K562 (cell line): ENCODE data around the gene LCN1. TPM values are rescaled to one million over a fixed set of nuclear protein-coding genes. Genes with fewer than 3 reads are reported as not detected.

Experiments used
- ATAC-seq: fragments of 200-7000 bp; cut with Tn5 transposase; 3 replicates; pipeline ENCODE4 v1.9.1; 2020; ENCODE audit warnings: moderate library complexity
- BruUV-seq: library from RNA; stranded (reverse); fragments of 400-500 nt; replicated peaks from 2 replicates; lab custom pipeline; 2021; lab: Mats Ljungman, UMichigan
- CTCF ChIA-PET: fragments of 300-600 bp; formaldehyde crosslinking; extraction: SDS; loops from one replicate; lab custom pipeline; 2021; ENCODE audit warnings: low intra/inter-chr PET ratio; lab: Yijun Ruan, JAX
- POLR2A ChIA-PET: fragments of 300-600, 350-650 bp; sonication (Branson Sonifier 250); formaldehyde crosslinking; extraction: SDS; loops from one replicate; lab custom pipeline; 2021; ENCODE audit warnings: antibody characterized with exemption, inconsistent platforms; lab: Yijun Ruan, JAX
- DNase-seq, 4 experiments: peaks; one replicate each; pipeline versions ENCODE4 v3.0.0 to v3.0.0-alpha.2; 2011 to 2018; ENCODE audit warnings: low spot score in 3 of 4, mixed read lengths in 3 of 4; ENCODE audit errors: extremely low read depth in 1 of 4
- FAIRE-seq: peaks from 2 replicates; lab custom pipeline; 2011; peaks lifted over from hg19 to GRCh38; lab: Jason Lieb, UNC
- H2AFZ ChIP-seq: 2 replicates; pipeline ENCODE4 v1.6.0; 2011; ENCODE audit warnings: low read depth, low read length, control low read depth, inconsistent platforms
- H3K27ac ChIP-seq: fragments of 200-600 bp; 3 replicates; pipeline ENCODE4 v1.8.0; 2011; ENCODE audit warnings: low read depth, mild to moderate bottlenecking, control low read depth, inconsistent platforms, low read length, moderate library complexity, mixed read lengths; ENCODE audit errors: extremely low read depth
- H3K27me3 ChIP-seq, 2 experiments: fragments of 300-600 bp in 1 of 2; 2 replicates in 1 of 2; 3 replicates in 1 of 2; pipeline versions ENCODE4 v1.6.0 to v1.8.0; 2011; ENCODE audit warnings: inconsistent platforms in 2 of 2, low read length in 2 of 2, mild to moderate bottlenecking in 1 of 2, mixed read lengths in 1 of 2, moderate library complexity in 1 of 2; ENCODE audit not compliant: control insufficient read depth in 2 of 2, insufficient read depth in 2 of 2
- H3K36me3 ChIP-seq: fragments of 300-600 bp; 3 replicates; pipeline ENCODE4 v1.8.0; 2011; ENCODE audit warnings: mild to moderate bottlenecking, low read length, inconsistent platforms; ENCODE audit not compliant: control insufficient read depth, insufficient read depth
- H3K4me1 ChIP-seq, 2 experiments: fragments of 200-600 bp in 1 of 2; replicated peaks in 1 of 2; 2 replicates in 1 of 2; 3 replicates in 1 of 2; pipeline versions ENCODE4 v1.5.1 to v1.8.0; 2011; ENCODE audit warnings: inconsistent platforms in 2 of 2, low read length in 2 of 2, mild to moderate bottlenecking in 1 of 2, mixed read lengths in 1 of 2, moderate library complexity in 1 of 2; ENCODE audit not compliant: control insufficient read depth in 2 of 2, insufficient read depth in 2 of 2
- H3K4me2 ChIP-seq: 2 replicates; pipeline ENCODE4 v1.6.1; 2011; ENCODE audit warnings: low read length, control low read depth, inconsistent platforms, mixed read lengths; ENCODE audit not compliant: insufficient read depth
- H3K4me3 ChIP-seq: fragments of 200-600 bp; sonication (generic), shearing (Covaris generic); 2 replicates; pipeline ENCODE4 v1.5.1; 2016; ENCODE audit warnings: control low read depth, inconsistent platforms
- H3K79me2 ChIP-seq: fragments of 200-600 bp; 3 replicates; pipeline ENCODE4 v1.8.0; 2011; ENCODE audit warnings: low read length, inconsistent platforms; ENCODE audit not compliant: control insufficient read depth, insufficient read depth
- H3K9ac ChIP-seq, 2 experiments: 2 replicates each; pipeline versions ENCODE4 v1.6.0 to v1.6.1; 2011; ENCODE audit warnings: low read depth in 2 of 2, low read length in 2 of 2, control low read depth in 1 of 2, inconsistent platforms in 1 of 2, mild to moderate bottlenecking in 1 of 2, mixed read lengths in 1 of 2; ENCODE audit not compliant: insufficient read depth in 1 of 2
- H3K9me1 ChIP-seq: one replicate; pipeline ENCODE4 v1.6.0; 2011; ENCODE audit warnings: inconsistent platforms, mild to moderate bottlenecking, low read length, moderate library complexity; ENCODE audit not compliant: control insufficient read depth, insufficient read depth
- H3K9me3 ChIP-seq: replicated peaks from 2 replicates; pipeline ENCODE4 v1.5.1; 2011; ENCODE audit warnings: low read depth, low read length, inconsistent platforms; ENCODE audit not compliant: control insufficient read depth, insufficient read depth
- H4K20me1 ChIP-seq: replicated peaks from 2 replicates; pipeline ENCODE4 v1.6.1; 2011; ENCODE audit warnings: low read length, inconsistent platforms, mixed read lengths; ENCODE audit not compliant: control insufficient read depth, insufficient read depth
- CREB1 ChIP-seq, 2 experiments: sonication (generic) in 1 of 2; formaldehyde crosslinking in 1 of 2; IDR thresholded peaks; 2 replicates each; pipeline versions ENCODE4 v1.6.1 to v1.8.0; 2012 to 2022; ENCODE audit warnings: inconsistent platforms in 1 of 2, mild to moderate bottlenecking in 1 of 2, missing genetic modification reagents in 1 of 2, moderate library complexity in 1 of 2
- ELF1 ChIP-seq: fragments of 200-800 bp; sonication (Bioruptor generic); IDR thresholded peaks from 2 replicates; pipeline ENCODE4 v1.6.1; 2016; ENCODE audit warnings: missing genetic modification characterization, missing compliant biosample characterization
- FIP1L1 ChIP-seq: fragments of 200-400 bp; formaldehyde crosslinking; IDR thresholded peaks from 2 replicates; pipeline ENCODE4 v1.6.1; 2018; ENCODE audit warnings: mild to moderate bottlenecking, low read depth, low read length; ENCODE audit not compliant: poor library complexity, severe bottlenecking
- HSF4 ChIP-seq: fragments of 250-450 bp; sonication (Bioruptor Pico); IDR thresholded peaks from 2 replicates; pipeline ENCODE4 v2.1.2; 2022; ENCODE audit warnings: mild to moderate bottlenecking, moderate library complexity, borderline replicate concordance
- ILF3 ChIP-seq: fragments of 450-650 bp; IDR thresholded peaks from 2 replicates; pipeline ENCODE4 v1.6.1; 2018; ENCODE audit warnings: antibody characterized with exemption, mild to moderate bottlenecking, moderate library complexity, borderline replicate concordance
- MBD2 ChIP-seq: sonication (generic); IDR thresholded peaks from 2 replicates; pipeline ENCODE4 v1.6.1; 2016; ENCODE audit warnings: low read depth, borderline replicate concordance
- TCF7L2 ChIP-seq: fragments of 150-350 bp; IDR thresholded peaks from 2 replicates; pipeline ENCODE4 v1.6.1; 2016; ENCODE audit warnings: low read depth, mild to moderate bottlenecking, low read length, moderate library complexity
- TRIM24 ChIP-seq, 2 experiments: fragments of 450-650 bp; IDR thresholded peaks; 2 replicates each; pipeline ENCODE4 v1.6.1; 2016
- XRCC5 ChIP-seq: fragments of 200-400 bp; formaldehyde crosslinking; IDR thresholded peaks from 2 replicates; pipeline ENCODE4 v1.6.1; 2017; ENCODE audit warnings: low read depth, mild to moderate bottlenecking, low read length
- ZNF3 ChIP-seq: fragments of 250-450 bp; sonication (Bioruptor Pico); IDR thresholded peaks from 2 replicates; pipeline ENCODE4 v1.5.0; 2021; ENCODE audit warnings: mild to moderate bottlenecking, moderate library complexity
- ZNF444 ChIP-seq: fragments of 250-450 bp; sonication (Bioruptor Pico); IDR thresholded peaks from 2 replicates; pipeline ENCODE4 v1.4.0; 2020; ENCODE audit warnings: mild to moderate bottlenecking, moderate library complexity
- ZNF699 ChIP-seq: fragments of 250-450 bp; sonication (Bioruptor Pico); IDR thresholded peaks from 2 replicates; pipeline ENCODE4 v1.8.0; 2021; ENCODE audit warnings: mild to moderate bottlenecking, moderate library complexity; ENCODE audit not compliant: insufficient replicate concordance
- ZSCAN32 ChIP-seq: fragments of 450-650 bp; formaldehyde crosslinking; IDR thresholded peaks from 2 replicates; pipeline ENCODE4 v1.4.0; 2020; ENCODE audit warnings: mild to moderate bottlenecking, moderate library complexity
- WGBS: fragments of 100-300 bp; shearing (Covaris generic); methylation state at CpG from one replicate; pipeline ENCODE4 v1.1.6; 2016; ENCODE audit warnings: low coverage, mixed read lengths; ENCODE audit not compliant: insufficient coverage; ENCODE audit errors: missing lambda C conversion rate; 5-methylcytosine and 5-hydroxymethylcytosine counted together
- in situ Hi-C: fragments of 300-500 bp; cut with MboI; formaldehyde crosslinking; loops from 4 replicates; pipeline ENCODE4 v1.15.0; 2018; ENCODE audit warnings: inconsistent platforms, mixed read lengths
- intact Hi-C: fragments of 100-400 bp; cut with micrococcal nuclease; formaldehyde crosslinking; loops from 2 replicates; pipeline ENCODE4 v1.14.2; 2022
- polyA plus RNA-seq, 8 experiments: library from polyadenylated mRNA; depleted of rRNA in 4 of 8; stranded (reverse) in 5 of 8; unstranded in 3 of 8; fragments of >200 nt; fragmentation: Nextera tagmentation in 2 of 8; fragmentation: Illumina TruSeq in 1 of 8; extraction: Ambion mirVana in 2 of 8; extraction: Trizol in 1 of 8; gene quantifications; 2 replicates each; pipeline versions ENCODE4 v1.2.1 to v1.2.3, GENCODE V29; 2011 to 2014; ENCODE audit warnings: inconsistent platforms in 1 of 8, missing spikeins in 1 of 8
- total RNA-seq, 7 experiments: library from RNA; depleted of rRNA in 6 of 7; stranded (reverse); fragments of >200 nt in 6 of 7; fragmentation: Illumina TruSeq in 2 of 7; extraction: Trizol in 2 of 7; gene quantifications; 2 replicates each; pipeline versions ENCODE4 v1.2.1 to v1.2.3, GENCODE V29; 2011 to 2021; ENCODE audit warnings: low replicate concordance in 1 of 7
- TF ChIP-seq, protein P1 (sequence below): fragments of 450-650 bp; conservative IDR thresholded peaks from 2 replicates; pipeline ENCODE4 v1.6.1; 2016; ENCODE audit warnings: missing genetic modification characterization, low read depth, mild to moderate bottlenecking, control low read depth, missing compliant biosample characterization

The LCN1 gene
- total and polyA plus RNA-seq, 9 of the 15 experiments (the other 6 are each of a cell fraction or from before 2014, with no cell fraction given), result not detected

DNA sequence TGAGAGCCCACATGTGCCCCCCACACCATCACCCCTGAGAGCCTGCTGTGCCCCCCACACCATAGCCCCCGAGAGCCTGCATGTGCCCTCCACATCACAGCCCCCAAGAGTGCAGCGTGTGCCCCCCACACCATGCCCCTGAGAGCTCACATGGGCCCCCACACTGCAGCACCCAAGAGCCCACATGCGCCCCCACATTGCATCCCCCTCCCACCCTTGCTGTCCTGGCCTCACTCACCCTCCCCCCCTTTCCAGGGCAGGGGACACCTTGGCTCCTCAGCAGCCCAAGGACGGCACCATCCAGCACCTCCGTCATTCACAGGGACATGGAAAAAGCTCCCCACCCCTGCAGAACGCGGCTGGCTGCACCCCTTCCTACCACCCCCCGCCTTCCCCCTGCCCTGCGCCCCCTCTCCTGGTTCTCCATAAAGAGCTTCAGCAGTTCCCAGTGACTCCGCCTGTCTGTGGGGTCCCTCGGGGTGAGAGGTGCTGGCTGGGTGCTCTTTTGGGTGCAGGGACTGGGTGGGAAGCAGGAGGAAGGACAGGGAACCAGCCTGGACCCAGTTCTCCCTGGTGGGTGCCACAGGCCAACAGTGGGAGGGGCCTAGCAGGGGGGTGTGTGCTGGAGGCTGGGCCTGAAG, 5.0 kb downstream of the LCN1 start:
- no peak for DNase-seq
- FAIRE-seq, result no peak
- in situ Hi-C loops (no loop called here), intact Hi-C loops (no loop called here)
- TF ChIP-seq ZNF699 (no peak), ZNF3 (CRISPR knock-in tag) (no peak), XRCC5 (no peak), MBD2 (no peak), HSF4 (CRISPR knock-in tag) (no peak), TRIM24 (IDR thresholded peaks at IDR 0.05) (no peak), FIP1L1 (no peak), ELF1 (no peak), ZNF444 (CRISPR knock-in tag) (no peak), TCF7L2 (no peak), ZSCAN32 (CRISPR knock-in tag) (no peak), CREB1 (IDR thresholded peaks at IDR 0.05) (no peak), CREB1 (CRISPR knock-in tag; IDR thresholded peaks at IDR 0.05) (no peak), ILF3 (no peak)
- TF ChIP-seq, protein P1, sequence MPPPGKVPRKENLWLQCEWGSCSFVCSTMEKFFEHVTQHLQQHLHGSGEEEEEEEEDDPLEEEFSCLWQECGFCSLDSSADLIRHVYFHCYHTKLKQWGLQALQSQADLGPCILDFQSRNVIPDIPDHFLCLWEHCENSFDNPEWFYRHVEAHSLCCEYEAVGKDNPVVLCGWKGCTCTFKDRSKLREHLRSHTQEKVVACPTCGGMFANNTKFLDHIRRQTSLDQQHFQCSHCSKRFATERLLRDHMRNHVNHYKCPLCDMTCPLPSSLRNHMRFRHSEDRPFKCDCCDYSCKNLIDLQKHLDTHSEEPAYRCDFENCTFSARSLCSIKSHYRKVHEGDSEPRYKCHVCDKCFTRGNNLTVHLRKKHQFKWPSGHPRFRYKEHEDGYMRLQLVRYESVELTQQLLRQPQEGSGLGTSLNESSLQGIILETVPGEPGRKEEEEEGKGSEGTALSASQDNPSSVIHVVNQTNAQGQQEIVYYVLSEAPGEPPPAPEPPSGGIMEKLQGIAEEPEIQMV (tag), result no peak
- H3K9me1 ChIP-seq, result no peaks in the 10 kb centered on the region
- H3K9me3 ChIP-seq, result no peaks in the 10 kb centered on the region
- POLR2A ChIA-PET, result no interaction called here
- no peaks in the 10 kb centered on the region for H4K20me1 ChIP-seq
- H3K4me2 ChIP-seq, result peak overlapping the region; percentile 46; the same call in 1 of the 2 replicates
- CTCF ChIA-PET, result no interaction called here
- peak overlapping the region in 1 of 2 experiments; percentile 60; a peak in 1 of 4 replicates for H3K9ac ChIP-seq
- 28% methylated on average over 5 of the region's 11 CpGs for WGBS
- H3K27me3 ChIP-seq, result peaks cover 0 to 8% of the 10 kb centered on the region in 2 experiments; a peak in 2 of 5 replicates
- peak overlapping the region; percentile 54; the same call in 1 of the 2 replicates for H2AFZ ChIP-seq
- peak; percentile 73 for ATAC-seq
- peaks cover 9 to 39% of the 10 kb centered on the region in 2 experiments; a peak in 3 of 5 replicates for H3K4me1 ChIP-seq
- no TSS peak for BruUV-seq
- H3K36me3 ChIP-seq, result no peaks in the 10 kb centered on the region
- H3K27ac ChIP-seq, result no peak overlapping the region
- no peaks in the 10 kb centered on the region for H3K79me2 ChIP-seq
- no peak overlapping the region for H3K4me3 ChIP-seq
